HepG2 (cell line): Measurements from ENCODE around the gene DST. TPM values are rescaled to one million over a fixed set of nuclear protein-coding genes. Genes with fewer than 3 reads are reported as not detected.
A peak's percentile ranks its signal among the peaks of the same experiment; 100 is the strongest.

Source experiments
- AGO1 ChIP-seq: fragments of 200-400 bp; formaldehyde crosslinking; IDR thresholded peaks from 2 replicates; pipeline ENCODE4 v1.6.1; 2017; ENCODE audit warnings: mild to moderate bottlenecking, low read depth, low read length, moderate library complexity; ENCODE audit not compliant: poor library complexity, severe bottlenecking
- FOXK1 ChIP-seq: sonication (generic); formaldehyde crosslinking; IDR thresholded peaks from 2 replicates; pipeline ENCODE4 v1.4.0; 2020; ENCODE audit warnings: low read depth, missing genetic modification reagents, borderline replicate concordance
- GABPA ChIP-seq, 2 experiments: IDR thresholded peaks; 2 replicates each; pipeline ENCODE4 v1.6.1; 2011 to 2016; ENCODE audit warnings: low read depth in 2 of 2, low read length in 1 of 2, missing biosample characterization in 1 of 2, missing genetic modification characterization in 1 of 2
- HHEX ChIP-seq: IDR thresholded peaks from 2 replicates; pipeline ENCODE4 v1.6.1; 2016; ENCODE audit warnings: control low read depth
- HMG20A ChIP-seq: IDR thresholded peaks from 2 replicates; pipeline ENCODE4 v1.6.1; 2016; ENCODE audit warnings: borderline replicate concordance
- ISL2 ChIP-seq: sonication (generic); formaldehyde crosslinking; IDR thresholded peaks from 2 replicates; pipeline ENCODE4 v1.5.0; 2020; ENCODE audit warnings: missing genetic modification reagents
- MEIS1 ChIP-seq: sonication (generic); formaldehyde crosslinking; IDR thresholded peaks from 2 replicates; pipeline ENCODE4 v1.9.0; 2021; ENCODE audit warnings: mild to moderate bottlenecking, missing genetic modification reagents, moderate library complexity, borderline replicate concordance
- NRL ChIP-seq: sonication (generic); formaldehyde crosslinking; IDR thresholded peaks from 2 replicates; pipeline ENCODE4 v1.5.0; 2020; ENCODE audit warnings: missing genetic modification reagents, mild to moderate bottlenecking, moderate library complexity, borderline replicate concordance
- RFXAP ChIP-seq: sonication (generic); formaldehyde crosslinking; IDR thresholded peaks from 2 replicates; pipeline ENCODE4 v1.4.0; 2020; ENCODE audit warnings: missing genetic modification reagents, borderline replicate concordance
- SIN3A ChIP-seq: IDR thresholded peaks from 2 replicates; pipeline ENCODE4 v1.6.1; 2011; ENCODE audit warnings: low read depth, mild to moderate bottlenecking, control low read depth, low read length, borderline replicate concordance
- ZFP36L2 ChIP-seq: sonication (generic); formaldehyde crosslinking; IDR thresholded peaks from 2 replicates; pipeline ENCODE4 v1.4.0; 2020; ENCODE audit warnings: missing genetic modification reagents
- ZIK1 ChIP-seq: sonication (generic); formaldehyde crosslinking; IDR thresholded peaks from 2 replicates; pipeline ENCODE4 v1.5.0; 2020; ENCODE audit warnings: mild to moderate bottlenecking, low read depth, missing genetic modification reagents, borderline replicate concordance
- ZNF205 ChIP-seq: IDR thresholded peaks from 2 replicates; pipeline ENCODE4 v1.6.1; 2018; ENCODE audit warnings: missing biosample characterization, missing genetic modification reagents
- ZNF224 ChIP-seq: sonication (generic); formaldehyde crosslinking; IDR thresholded peaks from 2 replicates; pipeline ENCODE4 v1.5.0; 2020; ENCODE audit warnings: mild to moderate bottlenecking, missing genetic modification reagents
- ZNF230 ChIP-seq: sonication (generic); formaldehyde crosslinking; IDR thresholded peaks from 2 replicates; pipeline ENCODE4 v1.4.0; 2020; ENCODE audit warnings: mild to moderate bottlenecking, missing genetic modification reagents
- ZNF274 ChIP-seq: sonication (generic); formaldehyde crosslinking; IDR thresholded peaks from 2 replicates; pipeline ENCODE4 v1.5.1; 2020; ENCODE audit warnings: mild to moderate bottlenecking, missing genetic modification reagents
- ZNF605 ChIP-seq: sonication (generic); formaldehyde crosslinking; IDR thresholded peaks from 2 replicates; pipeline ENCODE4 v1.8.0; 2022; ENCODE audit warnings: mild to moderate bottlenecking, missing genetic modification reagents
- ZNF780A ChIP-seq: sonication (generic); formaldehyde crosslinking; IDR thresholded peaks from 2 replicates; pipeline ENCODE4 v1.8.0; 2022; ENCODE audit warnings: mild to moderate bottlenecking, missing genetic modification reagents, moderate library complexity
- ZNF841 ChIP-seq: sonication (generic); formaldehyde crosslinking; IDR thresholded peaks from 2 replicates; pipeline ENCODE4 v1.8.1; 2023; ENCODE audit warnings: missing genetic modification reagents, borderline replicate concordance
- polyA plus RNA-seq, 8 experiments: library from polyadenylated mRNA; depleted of rRNA in 3 of 8; stranded (reverse) in 7 of 8; unstranded in 1 of 8; fragments of >200 nt; fragmentation: Illumina TruSeq in 4 of 8; extraction: Trizol in 4 of 8; gene quantifications; 2 replicates each; pipeline versions ENCODE4 v1.2.1 to v1.2.3, GENCODE V29; 2011 to 2016; ENCODE audit warnings: low read depth in 4 of 8, missing spikeins in 1 of 8, mixed read lengths in 1 of 8; ENCODE audit not compliant: insufficient read depth in 1 of 8
- total RNA-seq, 5 experiments: library from RNA; depleted of rRNA; stranded (reverse); fragments of >200 nt; fragmentation: Illumina TruSeq; extraction: Trizol; gene quantifications; 2 replicates each; pipeline ENCODE4 v1.2.3, GENCODE V29; 2016; ENCODE audit warnings: low read depth in 1 of 5
- TF ChIP-seq, protein P1 (sequence below): IDR thresholded peaks from 2 replicates; pipeline ENCODE4 v1.6.1; 2012; ENCODE audit warnings: low read depth, low read length, improper control_type of control experiment
- TF ChIP-seq, protein P2 (sequence below): sonication (generic); formaldehyde crosslinking; IDR thresholded peaks from 2 replicates; pipeline ENCODE4 v1.8.0; 2022; ENCODE audit warnings: missing genetic modification reagents, mild to moderate bottlenecking, inconsistent platforms, borderline replicate concordance
- TF ChIP-seq, protein P3 (sequence below): sonication (generic); formaldehyde crosslinking; IDR thresholded peaks from 2 replicates; pipeline ENCODE4 v1.5.1; 2020; ENCODE audit warnings: mild to moderate bottlenecking, missing genetic modification reagents, borderline replicate concordance
- TF ChIP-seq, protein P4 (sequence below): sonication (generic); formaldehyde crosslinking; IDR thresholded peaks from 2 replicates; pipeline ENCODE4 v1.4.0; 2020; ENCODE audit warnings: missing genetic modification reagents

The DST gene
- total and polyA plus RNA-seq, 2 of the 13 experiments (the other 11 are each of a cell fraction or from before 2014, with no cell fraction given): 64.4 to 89.0 TPM

DNA sequence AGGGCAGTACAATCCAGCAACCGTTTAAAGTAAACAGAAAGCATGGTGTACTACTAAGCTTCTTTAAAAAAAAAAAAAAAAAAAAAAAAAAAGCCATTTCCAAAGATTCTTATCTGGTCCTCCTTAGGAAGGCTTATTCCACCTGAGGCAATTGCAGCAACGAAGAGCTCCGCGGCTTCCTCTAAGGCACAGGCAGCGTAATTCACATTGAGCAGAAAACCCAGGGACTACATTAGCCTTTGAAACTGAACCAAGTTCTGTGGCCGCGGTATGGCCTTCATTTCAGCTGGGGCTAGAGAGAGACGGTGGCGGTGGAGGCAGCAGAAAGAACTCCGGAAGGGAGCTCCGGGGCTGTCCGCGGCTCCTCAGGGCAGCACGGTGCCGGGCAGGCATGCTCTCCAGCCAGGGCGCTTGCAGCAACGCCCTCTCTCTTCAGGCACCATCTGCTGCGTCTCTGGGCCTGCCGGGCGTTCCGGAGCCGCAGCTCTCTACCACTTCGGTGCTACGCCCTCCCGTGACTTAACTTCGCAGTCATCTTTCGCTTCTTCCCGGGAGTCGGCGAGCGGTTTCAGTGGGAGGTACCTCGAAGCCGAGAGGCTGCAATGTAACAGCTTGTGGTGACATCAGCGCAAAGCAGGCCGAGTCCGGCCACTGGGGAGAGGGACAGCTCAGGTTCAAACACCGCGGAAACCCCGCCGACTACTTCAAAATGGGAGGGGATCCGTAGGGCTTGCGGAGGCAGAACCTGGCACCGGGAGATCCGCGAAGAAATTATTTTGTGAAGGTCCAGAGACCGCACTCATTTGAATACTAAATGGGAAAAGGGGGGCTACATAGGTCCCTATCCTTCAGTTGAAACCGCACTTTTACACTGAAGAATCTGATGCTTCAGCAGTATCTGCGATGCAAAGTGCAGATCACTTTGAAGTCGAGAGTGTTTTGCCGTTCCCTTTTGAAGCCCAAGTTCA lies 100.0 kb downstream of the DST start (continued):
- TF ChIP-seq, protein P1, sequence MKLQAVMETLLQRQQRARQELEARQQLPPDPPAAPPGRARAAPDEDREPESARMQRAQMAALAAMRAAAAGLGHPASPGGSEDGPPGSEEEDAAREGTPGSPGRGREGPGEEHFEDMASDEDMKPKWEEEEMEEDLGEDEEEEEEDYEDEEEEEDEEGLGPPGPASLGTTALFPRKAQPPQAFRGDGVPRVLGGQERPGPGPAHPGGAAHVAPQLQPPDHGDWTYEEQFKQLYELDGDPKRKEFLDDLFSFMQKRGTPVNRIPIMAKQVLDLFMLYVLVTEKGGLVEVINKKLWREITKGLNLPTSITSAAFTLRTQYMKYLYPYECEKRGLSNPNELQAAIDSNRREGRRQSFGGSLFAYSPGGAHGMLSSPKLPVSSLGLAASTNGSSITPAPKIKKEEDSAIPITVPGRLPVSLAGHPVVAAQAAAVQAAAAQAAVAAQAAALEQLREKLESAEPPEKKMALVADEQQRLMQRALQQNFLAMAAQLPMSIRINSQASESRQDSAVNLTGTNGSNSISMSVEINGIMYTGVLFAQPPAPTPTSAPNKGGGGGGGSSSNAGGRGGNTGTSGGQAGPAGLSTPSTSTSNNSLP: no peak; the same call in 1 of the 2 replicates
- TF ChIP-seq, protein P2, sequence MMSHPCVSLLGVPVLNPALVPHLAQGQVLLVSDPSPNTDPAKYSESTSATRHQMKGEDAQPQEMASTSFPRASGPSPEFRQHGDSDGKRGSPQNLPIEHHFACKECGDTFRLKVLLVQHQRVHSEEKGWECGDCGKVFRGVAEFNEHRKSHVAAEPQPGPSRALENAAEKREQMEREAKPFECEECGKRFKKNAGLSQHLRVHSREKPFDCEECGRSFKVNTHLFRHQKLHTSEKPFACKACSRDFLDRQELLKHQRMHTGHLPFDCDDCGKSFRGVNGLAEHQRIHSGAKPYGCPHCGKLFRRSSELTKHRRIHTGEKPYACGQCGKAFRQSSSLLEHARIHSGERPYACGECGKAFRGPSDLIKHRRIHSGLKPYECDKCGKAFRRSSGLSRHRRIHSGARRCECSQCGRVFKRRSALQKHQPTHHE (CRISPR knock-in tag): no peak
- TF ChIP-seq ZNF224 (CRISPR knock-in tag): peak; percentile 75; the same call in 1 of the 2 replicates
- peak; percentile 94 for TF ChIP-seq ZNF230 (CRISPR knock-in tag)
- TF ChIP-seq ISL2 (CRISPR knock-in tag): peak; percentile 80
- no peak; the same call in 1 of the 2 replicates for TF ChIP-seq ZNF841 (CRISPR knock-in tag)
- TF ChIP-seq SIN3A: peak; percentile 57; the same call in 1 of the 2 replicates
- TF ChIP-seq ZFP36L2 (CRISPR knock-in tag): no peak
- TF ChIP-seq HMG20A (CRISPR knock-in tag): no peak; the same call in 1 of the 2 replicates
- TF ChIP-seq ZNF274 (CRISPR knock-in tag): peak; percentile 87
- peak; percentile 86; the same call in 1 of the 2 replicates for TF ChIP-seq ZNF780A
- no peak; the same call in 1 of the 2 replicates for TF ChIP-seq RFXAP (CRISPR knock-in tag)
- TF ChIP-seq, protein P3, sequence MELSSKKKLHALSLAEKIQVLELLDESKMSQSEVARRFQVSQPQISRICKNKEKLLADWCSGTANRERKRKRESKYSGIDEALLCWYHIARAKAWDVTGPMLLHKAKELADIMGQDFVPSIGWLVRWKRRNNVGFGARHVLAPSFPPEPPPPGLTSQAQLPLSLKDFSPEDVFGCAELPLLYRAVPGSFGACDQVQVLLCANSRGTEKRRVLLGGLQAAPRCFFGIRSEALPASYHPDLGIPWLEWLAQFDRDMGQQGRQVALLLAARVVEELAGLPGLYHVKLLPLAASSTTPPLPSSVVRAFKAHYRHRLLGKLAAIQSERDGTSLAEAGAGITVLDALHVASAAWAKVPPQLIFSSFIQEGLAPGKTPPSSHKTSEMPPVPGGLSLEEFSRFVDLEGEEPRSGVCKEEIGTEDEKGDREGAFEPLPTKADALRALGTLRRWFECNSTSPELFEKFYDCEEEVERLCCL (CRISPR knock-in tag): no peak
- TF ChIP-seq NRL: no peak; the same call in 1 of the 2 replicates
- TF ChIP-seq GABPA (IDR thresholded peaks at IDR 0.05; ENCODE audit: low read depth, low read length): no peak
- 0 out of 2 replicates have a peak, but pooled peaks have one; percentile 10 for TF ChIP-seq GABPA (CRISPR knock-in tag; IDR thresholded peaks at IDR 0.05; ENCODE audit: low read depth)
- peak; percentile 71; the same call in 1 of the 2 replicates for TF ChIP-seq FOXK1 (CRISPR knock-in tag)
- peak; percentile 93 for TF ChIP-seq MEIS1
- TF ChIP-seq, protein P4, sequence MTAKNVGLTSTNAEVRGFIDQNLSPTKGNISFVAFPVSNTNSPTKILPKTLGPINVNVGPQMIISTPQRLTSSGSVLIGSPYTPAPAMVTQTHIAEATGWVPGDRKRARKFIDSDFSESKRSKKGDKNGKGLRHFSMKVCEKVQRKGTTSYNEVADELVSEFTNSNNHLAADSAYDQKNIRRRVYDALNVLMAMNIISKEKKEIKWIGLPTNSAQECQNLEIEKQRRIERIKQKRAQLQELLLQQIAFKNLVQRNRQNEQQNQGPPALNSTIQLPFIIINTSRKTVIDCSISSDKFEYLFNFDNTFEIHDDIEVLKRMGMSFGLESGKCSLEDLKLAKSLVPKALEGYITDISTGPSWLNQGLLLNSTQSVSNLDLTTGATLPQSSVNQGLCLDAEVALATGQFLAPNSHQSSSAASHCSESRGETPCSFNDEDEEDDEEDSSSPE: peak; percentile 94
- 0 out of 2 replicates have a peak, but pooled peaks have one; percentile 50 for TF ChIP-seq ZIK1 (CRISPR knock-in tag)
- no peak for TF ChIP-seq HHEX (CRISPR knock-in tag)
- TF ChIP-seq ZNF605 (CRISPR knock-in tag): peak; percentile 99
- peak; percentile 85 for TF ChIP-seq AGO1
- TF ChIP-seq ZNF205: peak; percentile 81
